Adipose tissue (tissue), 3 donors: ENCODE data around the gene INTS12. TPM values are rescaled to one million over a fixed set of nuclear protein-coding genes. Genes with fewer than 3 reads are reported as not detected.

Experiments used
- H3K27ac ChIP-seq: one replicate; pipeline ENCODE4 v1.5.1; 2013; ENCODE audit warnings: low read depth, low read length
- WGBS, 3 donors: extraction: QIAGEN DNeasy Blood & Tissue Kit; methylation state at CpG; one replicate each; pipeline ENCODE4 v1.1.7; 2013; 5-methylcytosine and 5-hydroxymethylcytosine counted together
- polyA plus RNA-seq, 3 donors: library from polyadenylated mRNA; stranded (reverse); fragments of 200-250 nt; gene quantifications; one replicate each; pipeline ENCODE4 v1.2.3, GENCODE V29; 2013
- donor health status: healthy with polysubstance abuse.
- donor health status: Bipolar disorder and iron deficiency.
- donor health status: healthy.

Gene INTS12
- polyA plus RNA-seq, 3 donors, result 7.9 to 17.1 (median 13.5) TPM

DNA sequence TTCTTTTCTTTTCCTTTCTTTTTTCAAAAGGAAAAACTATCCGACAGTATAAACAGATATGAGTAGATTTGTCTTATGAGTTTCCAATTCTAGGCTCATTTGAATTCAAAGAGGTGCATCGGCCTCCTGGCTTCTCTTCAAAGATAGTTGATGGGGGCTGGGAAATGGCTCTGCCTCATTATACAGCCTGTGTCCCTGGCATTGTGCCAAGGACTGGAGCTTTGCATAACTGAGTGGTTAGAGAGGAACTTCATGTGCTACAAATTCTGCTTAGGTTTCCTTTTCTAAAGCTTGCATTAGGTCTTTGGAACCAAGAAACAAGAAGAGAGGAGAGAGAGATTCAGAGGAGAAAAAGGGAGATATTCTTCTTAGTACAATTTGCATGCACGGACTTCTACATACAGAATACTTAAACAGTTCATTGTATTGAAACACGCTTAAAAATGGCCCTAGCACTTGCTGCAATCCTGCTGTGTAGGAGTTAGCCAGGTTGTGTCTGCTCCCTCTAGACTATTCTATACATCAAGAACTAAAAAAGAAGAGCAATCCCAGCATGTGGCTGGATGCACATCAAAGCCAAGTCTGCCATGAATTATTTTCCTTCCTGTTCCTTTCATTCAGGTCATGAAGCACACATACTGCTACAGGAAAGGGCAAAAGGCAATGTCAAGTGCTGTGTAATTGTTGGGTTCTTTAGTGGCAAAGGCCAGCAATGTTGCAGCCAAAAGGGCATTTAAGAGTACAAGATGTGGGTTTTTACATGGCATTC is 70.9 kb downstream of the INTS12 start:
- 34 to 67% (median 37%) methylated on average over 4 of the region's 4 CpGs for WGBS, 3 donors
- H3K27ac ChIP-seq, result no peak overlapping the region

- WGBS, 3 donors, result 41 to 43% (median 42%) methylated on average over 1 of the region's 1 CpG
- H3K27ac ChIP-seq, result no peak overlapping the region
Measured at GRCh38 chr4:105634402-105635080, 73.9 kb downstream of the INTS12 start.

- 18 to 59% (median 53%) methylated on average over 3 of the region's 3 CpGs for WGBS, 3 donors
- no peak overlapping the region for H3K27ac ChIP-seq
Measured at GRCh38 chr4:105633241-105633640, 75.2 kb downstream of the INTS12 start.

Other genes with a start within 250 kb of the INTS12 start
- gene PPA2, start 234.6 kb downstream of the INTS12 start, polyA plus RNA-seq, result 10 to 100 TPM; 32.7 to 66.4 (median 53.0) TPM
- gene ARHGEF38, start 156.1 kb downstream of the INTS12 start, polyA plus RNA-seq, result 1 to 10 TPM in 1 of 3 donors, under 1 TPM in 1, not detected in 1; 0.06 to 2.7 TPM
- 1 to 10 TPM in 2 of 3 donors, under 1 TPM in 1; 0.95 to 2.9 (median 2.2) TPM for gene GSTCD, start 95 bp upstream of the INTS12 start, polyA plus RNA-seq
- 10 to 100 TPM in 2 of 3 donors, 1 to 10 TPM in 1; 3.2 to 20.4 (median 12.7) TPM for gene NPNT, start 186.8 kb upstream of the INTS12 start, polyA plus RNA-seq